Activated CD8-positive, alpha-beta memory T cell treated with anti-CD3 and anti-CD28 coated beads for 4 hours (primary cell): Measurements from ENCODE around the gene CNOT6.
"Not testable (repeated sequence)": the region's sequence is repeated elsewhere in the genome, so short reads cannot be mapped to it uniquely, and the experiment has no call there.

Experiments used
- DNase-seq, 2 donors: peaks; one replicate each; pipeline ENCODE4 v3.0.0-alpha.2; 2020; ENCODE audit warnings: low read depth in 2 of 2

Gene CNOT6

GRCh38 chr5:180516440-180516839, 22.3 kb downstream of the CNOT6 start:
- DNase-seq: no peak

DNA sequence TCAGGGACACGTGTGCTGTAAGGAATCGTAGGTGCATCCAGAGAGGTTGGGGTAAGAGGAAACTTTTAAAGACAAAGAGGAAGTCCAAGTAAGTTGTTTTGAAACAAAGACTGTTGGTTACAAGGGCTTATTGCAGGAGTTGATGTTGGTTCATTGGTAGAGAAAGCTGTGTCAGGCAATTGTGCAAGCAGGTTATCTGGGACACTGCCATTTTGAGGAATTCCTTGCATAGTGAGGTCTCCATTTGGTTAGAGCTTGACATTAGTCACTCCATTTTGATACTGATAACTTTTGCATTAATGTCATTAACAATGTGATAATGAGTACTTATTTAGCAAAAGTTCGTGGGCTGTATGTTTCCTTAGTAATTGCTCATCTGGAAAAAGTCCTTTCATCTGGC, 24.9 kb downstream of the CNOT6 start:
- DNase-seq: no peak

GRCh38 chr5:180521101-180521500, 26.9 kb downstream of the CNOT6 start:
- DNase-seq: no peak

GRCh38 chr5:180521591-180521990, 27.4 kb downstream of the CNOT6 start:
- DNase-seq: no peak

- DNase-seq: no peak
These were observed 28.2 kb downstream of the CNOT6 start for GRCh38 chr5:180522330-180522729.

DNA sequence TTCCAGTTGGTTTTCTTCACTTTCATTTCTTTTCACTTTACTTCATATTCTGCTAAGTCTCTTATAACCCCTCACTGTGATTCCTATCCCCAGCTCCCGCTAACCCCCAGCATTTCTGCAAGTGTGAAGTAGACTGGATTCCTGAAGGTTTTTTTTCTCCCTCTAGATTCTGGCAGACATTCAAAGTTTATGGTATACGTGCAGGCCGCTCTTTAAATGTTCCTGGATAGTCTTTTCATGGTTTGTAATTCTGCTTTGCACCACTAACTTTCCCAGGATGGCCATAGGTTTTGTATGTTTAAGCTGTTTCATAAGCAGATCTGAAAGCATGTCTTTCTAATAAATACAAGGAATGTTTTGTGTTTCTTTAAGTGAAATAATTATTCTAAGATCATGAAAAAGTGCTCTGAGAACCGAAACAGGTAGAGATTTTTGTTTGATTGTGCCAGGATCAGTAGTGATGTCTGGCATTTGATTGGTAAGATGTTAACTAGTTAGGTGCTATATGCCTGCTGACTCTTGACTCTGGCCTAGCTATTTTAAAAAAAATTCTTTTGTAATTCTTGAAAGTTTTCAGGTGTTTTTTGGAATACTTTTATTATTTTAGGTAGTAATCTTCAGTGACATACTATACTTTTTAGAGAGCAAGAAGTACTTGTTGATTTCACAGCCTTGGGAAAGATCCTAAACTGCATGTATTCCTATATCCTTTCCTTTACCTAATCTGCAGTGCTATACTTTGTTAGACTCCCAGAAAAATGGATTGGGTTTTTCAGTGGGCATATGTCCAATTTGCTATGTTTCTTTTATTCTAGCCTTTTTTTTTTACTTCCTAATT, 29.7 kb downstream of the CNOT6 start:
- DNase-seq: no peak

GRCh38 chr5:180525399-180525798, 31.2 kb downstream of the CNOT6 start:
- DNase-seq: no peak

- DNase-seq: no peak
These were observed 32.1 kb downstream of the CNOT6 start for GRCh38 chr5:180526269-180526668.

GRCh38 chr5:180527659-180528058, 33.5 kb downstream of the CNOT6 start:
- no peak for DNase-seq

DNA sequence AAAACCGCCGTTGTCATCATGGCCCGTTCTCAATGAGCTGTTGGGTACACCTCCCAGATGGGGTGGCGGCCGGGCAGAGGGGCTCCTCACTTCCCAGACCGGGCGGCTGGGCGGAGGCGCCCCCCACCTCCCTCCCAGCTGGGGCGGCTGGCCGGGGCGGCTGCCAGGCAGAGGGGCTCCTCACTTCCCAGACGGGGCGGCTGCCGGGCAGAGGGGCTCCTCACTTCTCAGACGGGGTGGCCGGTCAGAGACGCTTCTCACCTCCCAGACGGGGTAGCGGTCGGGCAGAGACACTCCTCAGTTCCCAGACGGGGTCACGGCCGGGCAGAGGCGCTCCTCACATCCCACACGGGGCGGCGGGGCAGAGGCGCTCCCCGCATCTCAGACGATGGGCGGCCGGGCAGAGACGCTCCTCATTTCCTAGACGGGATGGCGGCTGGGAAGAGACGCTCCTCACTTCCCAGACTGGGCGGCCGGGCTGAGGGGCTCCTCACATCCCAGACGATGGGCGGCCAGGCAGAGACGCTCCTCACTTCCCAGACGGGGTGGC, 36.9 kb downstream of the CNOT6 start:
- DNase-seq: not testable (repeated sequence)

DNA sequence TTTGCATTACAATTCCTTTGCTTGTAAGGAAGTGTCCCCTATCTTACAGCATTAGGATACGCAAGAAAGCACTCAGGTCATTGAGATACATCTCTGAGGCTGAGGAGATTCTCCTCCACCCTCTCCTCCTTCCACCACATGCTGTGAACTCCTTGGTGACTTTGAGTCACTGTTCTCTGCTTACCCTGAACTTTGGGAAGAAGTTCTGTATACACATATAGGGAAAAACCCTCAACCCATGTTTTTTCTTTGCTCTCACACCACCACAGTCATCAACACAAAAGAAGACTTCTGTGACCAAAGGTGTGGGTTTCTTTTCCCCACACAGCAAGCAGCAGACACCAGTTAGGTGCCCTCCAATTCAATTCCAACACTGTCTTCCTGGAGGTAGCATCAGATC, 38.1 kb downstream of the CNOT6 start:
- no peak for DNase-seq

GRCh38 chr5:180533845-180534244, 39.7 kb downstream of the CNOT6 start:
- DNase-seq: no peak

DNA sequence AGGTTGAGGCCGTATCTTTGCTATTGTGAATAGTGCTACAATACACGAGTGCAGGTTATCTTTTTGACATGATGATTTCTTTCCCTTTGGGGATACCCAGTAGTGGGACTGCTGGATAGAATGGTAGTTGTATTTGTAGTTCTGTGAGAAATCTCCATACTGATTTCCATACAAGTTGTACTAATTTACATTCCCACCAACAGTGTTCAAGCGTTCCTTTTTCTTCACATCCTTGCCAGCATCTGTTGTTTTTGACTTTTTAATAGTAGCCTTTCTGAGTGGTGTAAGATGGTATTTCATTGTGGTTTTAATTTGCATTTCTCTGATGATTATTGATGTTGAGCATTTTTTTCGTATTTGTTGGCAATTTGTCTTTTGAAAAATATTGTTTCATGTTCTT, 41.4 kb downstream of the CNOT6 start:
- no peak for DNase-seq

GRCh38 chr5:180540050-180540694, 46.0 kb downstream of the CNOT6 start:
- DNase-seq: no peak

GRCh38 chr5:180541710-180542109, 47.5 kb downstream of the CNOT6 start:
- DNase-seq: no peak

- DNase-seq: no peak
These were observed 51.1 kb downstream of the CNOT6 start for GRCh38 chr5:180545248-180545647.

GRCh38 chr5:180548563-180548962, 54.4 kb downstream of the CNOT6 start:
- DNase-seq: no peak

GRCh38 chr5:180553530-180553929, 59.4 kb downstream of the CNOT6 start:
- no peak for DNase-seq

DNA sequence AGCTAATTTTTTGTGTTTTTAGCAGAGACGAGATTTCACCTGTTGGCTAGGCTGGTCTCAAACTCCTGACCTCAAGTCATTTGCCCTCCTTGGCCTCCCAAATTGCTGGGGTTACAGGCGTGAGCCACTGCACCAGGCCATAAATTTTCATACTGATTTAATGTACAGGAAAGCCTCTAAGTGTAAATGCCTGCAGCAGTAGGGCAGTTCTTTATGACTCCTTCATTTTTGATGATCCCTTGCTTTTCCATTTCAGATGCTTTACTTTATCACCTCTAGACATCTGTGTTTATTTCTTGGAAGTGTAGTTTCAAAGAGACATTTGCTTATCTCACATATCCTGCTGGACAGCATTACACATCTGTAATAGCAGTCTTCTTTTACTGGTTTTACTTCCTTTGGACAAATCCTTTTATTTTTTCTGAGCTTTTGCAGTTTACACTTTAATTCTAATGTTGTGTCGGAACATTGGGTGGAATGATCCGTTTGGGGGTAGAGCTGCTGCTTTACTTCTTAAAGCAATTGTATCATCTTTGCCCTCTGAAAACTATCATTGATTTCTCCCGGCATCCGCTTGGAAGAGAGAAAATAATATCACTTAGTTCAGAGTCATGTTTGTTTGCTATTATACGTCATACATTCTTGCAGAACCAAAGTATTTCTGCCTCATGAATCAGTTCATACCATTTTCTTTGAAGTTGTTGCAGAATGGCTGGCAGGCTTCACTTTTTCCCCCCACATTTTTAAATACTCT, 61.2 kb downstream of the CNOT6 start:
- DNase-seq: no peak

DNA sequence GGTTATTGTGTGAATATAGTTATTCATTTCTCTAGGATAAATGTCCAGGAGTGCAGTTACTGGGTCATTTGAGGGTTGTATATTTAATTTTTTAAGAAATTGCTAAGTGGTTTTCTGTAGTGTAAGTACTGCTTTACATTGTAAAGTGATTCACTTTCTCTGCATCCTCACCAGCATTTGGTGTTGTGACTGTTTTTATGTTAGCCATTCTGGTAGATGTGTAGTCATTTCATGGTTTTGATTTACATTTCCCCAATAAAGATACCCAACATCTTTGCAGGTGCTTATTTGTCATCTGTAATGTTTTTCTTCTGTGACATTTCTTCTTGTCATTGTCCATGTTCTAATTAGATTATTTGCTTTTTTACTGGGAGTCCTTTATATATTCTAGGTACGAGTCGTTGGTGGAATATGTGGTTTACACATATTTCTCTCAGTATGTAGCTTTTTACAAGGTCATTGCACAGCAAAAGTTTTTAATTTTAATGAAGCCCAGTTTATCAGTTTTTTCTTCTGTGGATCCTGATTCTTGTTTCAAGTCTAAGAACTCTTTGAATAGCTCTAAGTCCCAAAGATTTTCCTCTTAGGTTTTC, 63.1 kb downstream of the CNOT6 start:
- DNase-seq: no peak

- DNase-seq: no peak
These were observed 64.1 kb downstream of the CNOT6 start for GRCh38 chr5:180558232-180558631.

- no peak for DNase-seq
These were observed 69.8 kb downstream of the CNOT6 start for GRCh38 chr5:180563994-180564393.
